Cerebellar nuclear complex (tissue), 1 donor: ENCODE results near the gene OR2AP1.
"Not testable (repeated sequence)": the region's sequence is repeated elsewhere in the genome, so short reads cannot be mapped to it uniquely, and the experiment has no call there.

Experiments
- DNase-seq, 2 experiments: peaks; one replicate each; lab custom pipeline; 2025; lab: John Stamatoyannopoulos, UW

The OR2AP1 gene

DNA sequence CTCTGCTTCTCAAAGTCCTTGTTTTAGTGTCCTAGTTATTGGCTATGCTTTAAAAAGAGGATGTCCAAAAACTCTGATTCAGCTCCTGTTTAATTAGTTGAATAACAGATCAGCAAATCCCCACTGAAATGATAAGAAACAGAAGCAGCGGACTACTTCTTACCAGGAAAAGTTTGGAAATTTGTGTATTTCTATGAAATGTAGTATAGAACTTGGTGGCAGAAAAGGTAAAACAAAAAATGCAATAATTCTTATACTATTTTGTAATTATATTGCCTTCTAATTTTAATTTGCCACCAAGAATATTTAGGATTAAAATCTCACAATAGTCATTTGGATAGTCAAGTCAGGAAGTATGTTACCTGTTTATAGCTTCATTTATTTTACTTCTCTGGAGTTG lies at the start of gene OR2AP1:
OR2AP1 (plus strand) TSS at position 301 of the 400 bp plus-strand sequence. CDS start 1,947 bp downstream, outside the sequence.
- DNase-seq: no peak

DNA sequence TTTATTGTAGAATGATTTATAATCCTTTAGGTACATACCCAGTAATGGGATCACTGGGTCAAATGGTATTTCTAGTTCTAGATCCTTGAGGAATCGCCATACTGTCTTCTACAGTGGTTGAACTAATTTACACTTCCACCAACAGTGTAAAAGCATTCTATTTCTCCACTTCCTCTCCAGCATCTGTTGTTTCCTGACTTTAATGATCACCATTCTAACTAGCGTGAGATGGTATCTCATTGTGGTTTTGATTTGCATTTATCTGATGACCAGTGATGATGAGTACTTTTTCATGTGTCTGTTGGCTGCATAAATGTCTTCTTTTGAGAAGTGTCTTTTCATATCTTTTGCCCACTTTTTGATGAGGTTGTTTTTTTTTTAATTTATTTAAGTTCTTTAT lies 24.0 kb upstream of the OR2AP1 start:
- DNase-seq: not testable (repeated sequence)

DNA sequence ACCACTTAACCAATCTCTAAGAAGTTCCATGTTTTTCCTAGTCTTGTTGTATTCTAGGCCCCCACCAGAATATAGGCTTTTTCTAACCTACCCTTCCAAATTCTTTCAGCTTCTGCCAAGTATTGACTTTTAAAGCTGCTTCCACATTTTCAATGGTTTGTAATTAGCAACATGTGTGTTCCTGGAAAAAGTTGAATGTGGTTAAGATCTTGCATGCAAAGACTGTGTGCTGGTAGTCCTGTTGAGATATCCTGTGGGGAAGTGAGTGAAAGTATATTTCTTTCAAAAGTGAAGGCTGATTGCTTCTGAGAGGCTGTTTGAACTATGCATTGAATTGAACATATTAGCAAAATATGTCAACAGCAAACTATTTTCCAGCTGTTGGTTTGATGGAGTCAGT lies 23.5 kb upstream of the OR2AP1 start:
- DNase-seq: no peak

GRCh38 chr12:55549302-55549701 lies 23.0 kb upstream of the OR2AP1 start, which contains the start of gene OR6C4:
TSS of gene OR6C4 (plus strand) at chr12:55549602. CDS start at chr12:55551227, 1,625 bp downstream.
- DNase-seq: no peak

- DNase-seq: no peak
Measured at GRCh38 chr12:55554296-55554695, 18.0 kb upstream of the OR2AP1 start.

- DNase-seq: not testable (repeated sequence)
Measured at GRCh38 chr12:55570060-55570459, 2.2 kb upstream of the OR2AP1 start.

DNA sequence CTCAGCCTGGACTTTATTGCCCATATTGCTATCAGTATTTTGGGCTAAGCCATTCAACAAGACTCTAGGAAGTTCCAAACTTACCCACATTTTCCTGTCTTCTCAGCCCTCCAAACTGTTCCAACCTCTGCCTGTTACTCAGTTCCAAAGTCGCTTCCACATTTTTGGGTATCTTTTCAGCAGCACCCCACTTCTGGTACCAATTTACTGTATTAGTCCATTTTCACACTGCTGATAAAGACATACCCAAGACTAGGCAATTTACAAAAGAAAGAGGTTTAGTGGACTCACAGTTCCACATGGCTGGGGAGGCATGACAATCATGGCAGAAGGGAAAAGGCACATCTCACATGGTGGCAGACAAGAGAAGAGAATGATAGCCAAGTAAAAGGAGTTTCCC lies 1.6 kb upstream of the OR2AP1 start:
- DNase-seq: not testable (repeated sequence)

- DNase-seq: no peak
Measured at GRCh38 chr12:55582066-55582465, 9.8 kb downstream of the OR2AP1 start.

DNA sequence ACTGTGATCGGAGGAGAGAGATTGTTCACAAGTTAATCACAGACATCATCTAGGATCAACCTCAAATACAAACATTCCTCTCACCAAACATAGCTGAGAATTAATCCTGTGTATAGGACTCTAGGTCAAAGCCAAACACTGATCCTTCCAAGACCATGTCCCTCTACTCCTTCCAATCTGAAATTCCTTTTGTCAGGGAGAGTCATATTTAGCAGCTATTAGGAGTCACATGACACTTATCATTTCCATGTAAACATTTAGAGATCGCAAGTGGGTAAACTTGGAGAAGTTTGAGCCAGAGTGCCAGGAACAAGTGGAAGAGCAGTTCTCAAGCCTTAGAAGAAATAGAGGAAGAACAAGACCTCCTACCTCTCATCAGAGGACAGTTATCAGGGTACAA lies 13.5 kb downstream of the OR2AP1 start:
- DNase-seq: no peak

- DNase-seq: not testable (repeated sequence)
Measured at GRCh38 chr12:55590152-55590551, 17.9 kb downstream of the OR2AP1 start.

DNA sequence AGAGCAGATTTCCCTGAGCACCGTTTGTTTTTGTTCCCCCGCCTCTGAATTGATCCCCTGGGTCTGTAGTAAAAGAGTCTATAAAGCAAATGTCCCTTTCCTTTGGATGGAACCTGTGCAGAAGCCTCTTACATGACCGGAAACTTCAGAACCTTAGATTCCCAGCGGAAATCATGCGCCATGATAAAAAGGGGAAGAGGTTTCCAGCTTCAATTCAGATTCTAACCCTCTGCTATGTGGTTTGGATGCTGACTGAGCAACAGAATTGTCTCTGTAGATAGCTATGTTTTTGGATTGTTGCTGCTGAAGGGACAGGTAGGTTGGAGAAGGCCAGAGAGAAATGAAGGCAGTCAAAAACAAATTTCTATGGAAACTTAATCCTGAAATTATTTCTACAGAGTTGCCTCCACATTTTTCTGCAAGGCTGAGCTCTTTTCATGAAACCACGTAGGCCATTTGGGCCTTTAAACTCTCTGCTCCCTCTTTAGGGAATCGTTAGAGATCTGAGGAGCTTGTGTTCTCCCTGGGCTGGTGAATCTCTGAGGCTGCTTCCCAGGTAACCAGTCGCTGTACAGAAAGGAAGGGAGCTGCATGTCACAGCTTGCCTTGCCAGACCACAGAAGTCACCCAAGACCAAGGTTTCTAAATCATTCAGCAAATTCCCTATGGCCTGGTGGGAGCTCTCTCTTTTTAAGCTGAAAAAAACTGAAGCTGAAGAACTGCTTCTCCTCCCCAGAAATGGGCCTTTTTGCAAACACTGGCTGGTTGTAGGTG lies 35.7 kb downstream of the OR2AP1 start:
- DNase-seq: no peak

- DNase-seq: no peak
Measured at GRCh38 chr12:55610598-55610997, 38.3 kb downstream of the OR2AP1 start.

DNA sequence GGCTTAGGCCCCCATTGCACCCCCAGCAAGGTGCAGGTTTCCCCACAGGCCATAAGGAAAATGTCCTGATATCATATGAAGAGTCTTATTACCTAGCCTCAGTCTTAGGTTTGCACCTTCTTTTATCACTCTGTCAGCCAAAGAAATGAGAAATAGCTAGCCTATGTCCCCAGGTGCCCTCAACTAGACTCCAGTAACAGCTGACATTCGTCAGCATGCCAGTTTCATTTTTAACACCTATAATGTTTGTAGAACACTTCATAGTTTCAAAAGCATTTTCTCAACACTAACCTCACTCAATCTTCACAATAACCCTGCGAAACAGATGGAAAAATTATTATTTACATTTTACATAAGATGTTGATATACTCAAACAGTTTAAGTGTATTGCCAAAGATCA lies 40.4 kb downstream of the OR2AP1 start:
- DNase-seq: no peak

DNA sequence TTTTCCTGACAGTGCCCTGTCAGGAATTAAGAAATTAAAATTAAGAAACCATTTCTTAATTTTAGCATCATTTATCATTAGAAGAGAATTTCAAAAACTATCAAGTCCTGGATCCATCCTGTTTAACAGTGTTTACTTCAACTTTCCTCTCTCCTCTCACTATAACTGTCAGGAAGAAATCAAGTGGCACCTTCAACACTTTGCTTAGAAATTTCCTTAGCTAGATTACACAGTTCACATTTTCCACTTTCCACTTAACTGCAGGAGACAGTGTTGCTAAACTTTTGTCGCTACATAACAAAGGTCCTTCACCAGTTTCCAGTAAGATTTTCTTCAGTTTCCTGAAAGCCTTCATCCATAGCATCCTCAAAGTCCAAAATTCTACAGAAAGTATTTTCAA lies 42.5 kb downstream of the OR2AP1 start:
- DNase-seq: no peak

- no peak for DNase-seq
Measured at GRCh38 chr12:55619354-55620138, 47.3 kb downstream of the OR2AP1 start.

- no peak for DNase-seq
Measured at GRCh38 chr12:55624056-55624455, 51.8 kb downstream of the OR2AP1 start.
